NCI-H524 treated with DMSO at 0.1 percent for 48 hours (cell line): ENCODE measurements around the gene BANP.
"Not testable (repeated sequence)": the region's sequence is repeated elsewhere in the genome, so short reads cannot be mapped to it uniquely, and the experiment has no call there.

Source experiments
- DNase-seq: peaks from one replicate; lab custom pipeline; 2025; lab: John Stamatoyannopoulos, UW

Gene BANP

GRCh38 chr16:87950765-87951551 lies at the start of gene BANP:
Gene BANP (plus strand): TSS chr16:87951434. CDS start chr16:87975116, 23,682 bp downstream.
- DNase-seq, result peak; percentile 95

GRCh38 chr16:87904963-87905362 lies 46.3 kb upstream of the BANP start:
- DNase-seq, result not testable (repeated sequence)

GRCh38 chr16:87905521-87905920 lies 45.7 kb upstream of the BANP start:
- DNase-seq, result not testable (repeated sequence)

- not testable (repeated sequence) for DNase-seq
Measured at GRCh38 chr16:87908101-87908500, 43.1 kb upstream of the BANP start.

- not testable (repeated sequence) for DNase-seq
Measured at GRCh38 chr16:87909203-87909935, 41.9 kb upstream of the BANP start.

- DNase-seq, result not testable (repeated sequence)
Measured at GRCh38 chr16:87911106-87911763, 40.0 kb upstream of the BANP start.

- not testable (repeated sequence) for DNase-seq
Measured at GRCh38 chr16:87912691-87913090, 38.5 kb upstream of the BANP start.

GRCh38 chr16:87914021-87914725 lies 37.1 kb upstream of the BANP start:
- not testable (repeated sequence) for DNase-seq

- DNase-seq, result no peak
Measured at GRCh38 chr16:87914812-87915211, 36.4 kb upstream of the BANP start.

GRCh38 chr16:87917503-87917902 lies 33.7 kb upstream of the BANP start:
- no peak for DNase-seq

GRCh38 chr16:87918338-87918737 lies 32.9 kb upstream of the BANP start:
- no peak for DNase-seq

GRCh38 chr16:87918866-87919680 lies 32.2 kb upstream of the BANP start:
- no peak for DNase-seq

GRCh38 chr16:87919681-87919994 lies 31.6 kb upstream of the BANP start:
- DNase-seq, result no peak

GRCh38 chr16:87921236-87921773 lies 29.9 kb upstream of the BANP start:
- peak; percentile 37 for DNase-seq

- no peak for DNase-seq
Measured at GRCh38 chr16:87922250-87922871, 28.9 kb upstream of the BANP start.

- DNase-seq, result peak; percentile 95
Measured at GRCh38 chr16:87924041-87924810, 27.0 kb upstream of the BANP start.

GRCh38 chr16:87924811-87925670 lies 26.2 kb upstream of the BANP start:
- peak; percentile 97 for DNase-seq

GRCh38 chr16:87926246-87927194 lies 24.7 kb upstream of the BANP start:
- DNase-seq, result no peak
